ENCODE results near the gene RETN.

GRCh38 chr19:7674010-7675005, 5.5 kb downstream of the RETN start:
- TF ChIP-seq, protein P1, sequence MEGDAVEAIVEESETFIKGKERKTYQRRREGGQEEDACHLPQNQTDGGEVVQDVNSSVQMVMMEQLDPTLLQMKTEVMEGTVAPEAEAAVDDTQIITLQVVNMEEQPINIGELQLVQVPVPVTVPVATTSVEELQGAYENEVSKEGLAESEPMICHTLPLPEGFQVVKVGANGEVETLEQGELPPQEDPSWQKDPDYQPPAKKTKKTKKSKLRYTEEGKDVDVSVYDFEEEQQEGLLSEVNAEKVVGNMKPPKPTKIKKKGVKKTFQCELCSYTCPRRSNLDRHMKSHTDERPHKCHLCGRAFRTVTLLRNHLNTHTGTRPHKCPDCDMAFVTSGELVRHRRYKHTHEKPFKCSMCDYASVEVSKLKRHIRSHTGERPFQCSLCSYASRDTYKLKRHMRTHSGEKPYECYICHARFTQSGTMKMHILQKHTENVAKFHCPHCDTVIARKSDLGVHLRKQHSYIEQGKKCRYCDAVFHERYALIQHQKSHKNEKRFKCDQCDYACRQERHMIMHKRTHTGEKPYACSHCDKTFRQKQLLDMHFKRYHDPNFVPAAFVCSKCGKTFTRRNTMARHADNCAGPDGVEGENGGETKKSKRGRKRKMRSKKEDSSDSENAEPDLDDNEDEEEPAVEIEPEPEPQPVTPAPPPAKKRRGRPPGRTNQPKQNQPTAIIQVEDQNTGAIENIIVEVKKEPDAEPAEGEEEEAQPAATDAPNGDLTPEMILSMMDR (IDR thresholded peaks at IDR 0.05; ENCODE audit: extremely low read depth in 1 of 2, insufficient read depth in 1 of 2, low read depth in 1 of 2, low read length in 2 of 2), result no peak
- no peak for TF ChIP-seq POLR2A (IDR thresholded peaks at IDR 0.05; ENCODE audit: low read depth, low read length)

Measured in endothelial cell of umbilical vein (primary cell).